GM21360 (cell line): ENCODE results near the gene TTBK1.

Experiments used
- ATAC-seq: cut with Tn5 transposase; IDR thresholded peaks from one replicate; pipeline ENCODE4 v1.9.1; 2021; ENCODE audit warnings: mild to moderate bottlenecking, moderate library complexity; ENCODE audit not compliant: unreplicated experiment

The TTBK1 gene

DNA sequence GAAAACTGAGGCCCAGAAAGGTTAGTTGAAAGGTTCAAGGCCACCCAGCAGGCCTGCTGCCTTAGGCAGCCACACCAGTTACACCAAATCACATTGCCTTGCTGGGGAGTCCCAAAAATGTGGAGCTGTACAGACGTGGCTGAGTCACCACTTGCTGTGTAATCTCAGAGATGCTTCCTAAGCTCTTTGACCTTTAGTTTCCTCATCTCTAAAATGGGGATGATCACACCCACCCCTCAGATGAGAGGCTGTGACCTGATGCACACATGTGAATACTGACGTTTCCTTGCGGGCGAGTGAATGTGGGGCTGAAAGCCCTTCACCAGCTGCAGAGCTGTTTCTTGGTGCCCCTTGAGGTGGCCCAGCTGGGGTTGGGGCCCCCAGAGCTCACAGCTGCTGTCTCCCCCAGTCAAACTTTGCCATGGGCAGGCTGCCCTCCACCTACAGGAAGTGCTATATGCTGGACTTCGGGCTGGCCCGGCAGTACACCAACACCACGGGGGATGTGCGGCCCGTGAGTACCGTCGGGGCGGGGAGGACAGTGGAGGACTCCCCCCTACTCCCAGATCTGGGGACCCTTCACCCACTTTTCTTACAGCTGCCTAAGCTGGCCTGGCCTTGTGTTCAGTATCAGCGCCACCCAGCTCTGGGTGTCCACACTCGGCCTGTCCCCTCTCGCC, 11.0 kb downstream of the TTBK1 start:
- no peak for ATAC-seq

- no peak for ATAC-seq
These were observed 11.6 kb downstream of the TTBK1 start for GRCh38 chr6:43254846-43255245.

- ATAC-seq, result no peak
These were observed 12.2 kb downstream of the TTBK1 start for GRCh38 chr6:43255408-43256054.

DNA sequence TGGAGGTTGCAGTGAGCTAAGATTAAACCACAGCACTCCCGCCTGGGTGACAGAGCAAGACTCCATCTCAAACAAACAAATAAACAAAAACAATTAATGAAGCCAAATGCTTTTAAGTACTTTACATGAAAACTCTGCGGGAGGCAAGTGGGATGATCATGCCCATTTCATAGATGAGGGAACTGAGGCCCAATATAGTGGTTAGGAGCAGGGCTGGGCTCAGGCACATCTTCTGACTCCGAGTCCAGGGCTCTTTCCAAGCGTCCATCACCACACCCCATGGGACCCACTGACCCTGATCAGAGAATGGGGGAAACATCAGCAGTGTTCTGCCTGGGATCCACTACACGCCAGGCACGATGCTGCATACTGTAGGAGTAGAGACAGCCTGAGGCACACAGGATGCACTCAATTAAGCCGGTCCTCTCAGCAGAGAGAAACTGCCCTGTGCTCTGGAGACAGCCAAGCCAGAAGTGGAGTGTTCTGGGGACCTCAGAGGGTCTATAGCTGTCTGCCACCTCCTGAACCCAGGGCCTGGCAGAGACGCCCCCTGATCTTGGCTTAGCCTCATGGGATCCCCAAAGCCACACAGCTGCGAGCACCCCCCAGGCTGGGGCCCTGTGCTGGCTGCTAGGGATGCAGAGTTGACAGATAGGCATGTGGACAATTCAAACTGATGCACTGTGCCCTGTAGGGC, 13.5 kb downstream of the TTBK1 start:
- no peak for ATAC-seq

- no peak for ATAC-seq
These were observed 14.3 kb downstream of the TTBK1 start for GRCh38 chr6:43257367-43258145.

DNA sequence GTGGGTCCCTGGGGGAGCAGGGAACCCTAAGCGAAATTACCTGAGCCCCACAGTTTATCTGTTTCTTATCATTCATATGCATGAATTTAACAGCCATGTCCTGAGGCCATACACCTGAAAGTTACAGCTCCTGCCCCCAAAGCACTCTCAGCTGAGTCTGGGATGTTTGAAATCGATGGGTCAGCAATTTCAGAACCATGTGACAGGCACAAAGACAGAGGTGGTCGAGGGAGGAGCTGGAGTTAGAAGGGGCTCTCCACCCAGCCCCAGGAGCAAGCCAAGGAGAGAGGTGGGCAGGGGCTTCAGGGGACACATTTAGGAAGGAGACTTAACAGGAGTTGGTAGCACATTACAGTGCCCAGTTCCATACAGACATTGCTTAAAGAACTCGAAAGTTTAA, 14.9 kb downstream of the TTBK1 start:
- ATAC-seq, result no peak

- no peak for ATAC-seq
These were observed 15.8 kb downstream of the TTBK1 start for GRCh38 chr6:43258807-43259686.

GRCh38 chr6:43260791-43261190, 17.5 kb downstream of the TTBK1 start:
- no peak for ATAC-seq

- no peak for ATAC-seq
These were observed 17.9 kb downstream of the TTBK1 start for GRCh38 chr6:43261198-43261597.

DNA sequence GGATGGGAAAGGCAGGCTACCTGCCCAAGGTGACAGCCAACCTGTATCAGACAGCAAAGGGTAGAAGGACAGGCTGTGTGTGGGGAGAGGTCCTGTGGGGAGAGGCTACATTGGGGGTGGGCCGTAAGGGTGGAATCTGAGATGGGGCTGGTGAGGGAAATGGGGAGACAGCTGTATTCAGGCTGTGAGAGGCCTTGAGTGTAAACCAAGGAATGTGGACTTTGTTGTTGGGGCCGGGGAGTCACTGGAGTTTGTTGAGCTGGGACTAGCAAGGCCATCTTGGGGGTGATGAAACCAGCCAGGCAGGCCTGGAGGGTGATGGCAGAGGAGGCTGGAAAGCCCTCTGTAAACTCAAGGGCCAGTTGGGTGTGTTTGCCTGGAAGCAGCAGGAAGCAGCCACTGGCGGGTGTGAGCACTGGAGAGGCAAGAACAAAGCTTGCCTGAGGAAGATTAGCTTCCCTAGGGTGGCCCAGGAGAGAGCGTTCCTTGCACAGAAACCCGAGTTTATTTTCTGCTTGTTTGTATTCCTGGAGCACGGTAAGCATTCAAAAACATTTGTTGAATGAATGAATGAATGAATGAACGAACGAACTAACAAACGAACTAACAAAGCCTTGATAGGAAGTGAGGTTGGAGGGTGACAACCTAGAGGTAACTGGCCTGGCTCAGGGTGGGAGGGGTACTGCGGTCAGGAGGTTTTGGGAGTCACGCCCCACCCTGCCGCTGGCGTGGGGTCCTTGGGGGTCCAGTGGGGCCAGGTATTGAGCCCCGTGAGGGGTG, 18.9 kb downstream of the TTBK1 start:
- ATAC-seq, result no peak

DNA sequence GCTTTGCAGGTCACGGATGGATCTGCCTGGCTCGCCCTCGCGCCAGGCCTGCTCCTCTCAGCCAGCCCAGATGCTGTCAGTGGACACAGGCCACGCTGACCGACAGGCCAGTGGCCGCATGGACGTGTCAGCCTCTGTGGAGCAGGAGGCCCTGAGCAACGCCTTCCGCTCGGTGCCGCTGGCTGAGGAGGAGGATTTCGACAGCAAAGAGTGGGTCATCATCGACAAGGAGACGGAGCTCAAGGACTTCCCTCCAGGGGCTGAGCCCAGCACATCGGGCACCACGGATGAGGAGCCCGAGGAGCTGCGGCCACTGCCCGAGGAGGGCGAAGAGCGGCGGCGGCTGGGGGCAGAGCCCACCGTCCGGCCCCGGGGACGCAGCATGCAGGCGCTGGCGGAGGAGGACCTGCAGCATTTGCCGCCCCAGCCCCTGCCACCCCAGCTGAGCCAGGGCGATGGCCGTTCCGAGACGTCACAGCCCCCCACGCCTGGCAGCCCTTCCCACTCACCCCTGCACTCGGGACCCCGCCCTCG, 19.6 kb downstream of the TTBK1 start:
- no peak for ATAC-seq

GRCh38 chr6:43263314-43264178, 20.3 kb downstream of the TTBK1 start:
- ATAC-seq, result peak; percentile 84

DNA sequence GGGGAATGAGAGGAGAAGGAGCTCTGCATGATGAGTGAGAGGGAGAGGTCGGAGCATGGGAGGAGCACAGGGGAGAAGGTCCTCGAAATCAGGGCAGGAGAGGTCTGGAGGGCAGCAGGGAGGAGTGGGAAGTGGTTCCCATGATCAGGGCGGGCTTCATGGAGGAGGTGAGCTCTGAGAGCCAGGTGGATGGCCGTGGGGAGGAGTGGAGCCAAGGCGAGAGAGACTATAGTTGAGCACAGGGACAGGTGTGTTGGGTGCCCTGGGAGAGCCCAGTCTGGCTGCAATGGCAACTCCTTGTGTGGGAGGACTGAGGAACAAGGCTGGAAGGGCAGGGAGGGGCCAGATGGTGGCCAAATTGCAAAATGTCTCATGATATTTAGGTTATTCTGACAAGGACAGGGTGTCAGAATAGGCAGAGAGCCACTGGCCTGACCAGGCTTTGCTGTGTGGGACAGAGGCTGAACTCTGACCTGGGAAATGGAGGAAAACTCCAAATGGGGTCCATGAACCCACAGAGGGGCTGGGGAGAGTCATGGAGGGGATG, 21.4 kb downstream of the TTBK1 start:
- no peak for ATAC-seq

- no peak for ATAC-seq
These were observed 22.3 kb downstream of the TTBK1 start for GRCh38 chr6:43265564-43265963.

DNA sequence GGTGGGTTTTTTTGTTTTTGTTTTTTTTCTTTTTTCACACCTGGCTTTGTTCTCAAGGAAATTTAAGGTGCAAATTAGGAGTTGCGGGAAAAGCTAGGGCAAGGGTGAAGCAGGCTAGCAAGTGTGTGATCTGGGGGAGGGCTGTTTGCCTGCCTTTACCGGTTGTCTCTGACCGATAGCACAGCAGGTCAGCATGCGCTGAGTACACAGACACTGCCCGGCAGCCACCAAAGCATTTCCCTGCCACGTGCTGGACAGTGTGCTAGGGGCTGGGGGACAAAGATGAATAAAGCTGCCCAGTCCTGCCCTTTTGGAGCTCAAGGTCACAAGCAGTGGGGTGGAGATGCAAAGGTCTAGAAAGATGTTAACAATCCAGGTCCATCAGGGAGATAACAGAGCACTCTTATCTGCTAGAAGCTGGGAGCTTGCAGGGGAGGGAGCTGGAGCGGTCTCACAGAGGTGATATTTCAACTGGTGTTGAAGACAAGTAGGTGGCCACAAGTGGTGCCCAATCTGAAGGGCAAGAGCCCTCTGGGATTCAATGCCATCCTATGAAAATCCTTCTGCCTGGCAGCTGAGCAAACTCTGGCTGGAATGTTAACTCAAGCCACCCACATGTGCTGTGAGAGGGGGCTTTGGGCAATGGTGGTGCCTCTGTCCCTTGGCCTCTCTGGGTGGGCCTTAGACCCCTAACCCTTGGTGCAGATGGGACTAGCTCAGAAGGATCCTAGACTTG, 24.5 kb downstream of the TTBK1 start:
- no peak for ATAC-seq

GRCh38 chr6:43268355-43268700, 25.0 kb downstream of the TTBK1 start:
- ATAC-seq, result no peak

- no peak for ATAC-seq
These were observed 25.5 kb downstream of the TTBK1 start for GRCh38 chr6:43268782-43269272.
